Activated CD8-positive, alpha-beta memory T cell treated with anti-CD3 and anti-CD28 coated beads for 36 hours (primary cell): ENCODE results near the gene FNBP1L. TPM values are rescaled to one million over a fixed set of nuclear protein-coding genes. Genes with fewer than 3 reads are reported as not detected.
"Not testable (repeated sequence)": the region's sequence is repeated elsewhere in the genome, so short reads cannot be mapped to it uniquely, and the experiment has no call there.

Experiments used
- CTCF ChIA-PET: fragments of 350-600 bp; sonication (Branson Sonifier 250); formaldehyde crosslinking; loops from one replicate; lab custom pipeline; 2021; ENCODE audit warnings: antibody characterized with exemption; lab: Charles Lee
- POLR2A ChIA-PET: fragments of 350-600 bp; sonication (Branson Sonifier 250); formaldehyde crosslinking; loops from one replicate; lab custom pipeline; 2021; ENCODE audit warnings: antibody characterized with exemption; lab: Charles Lee
- total RNA-seq, 2 experiments: library from RNA; stranded (reverse); gene quantifications; one replicate each; pipeline ENCODE4 v1.2.3, GENCODE V29; 2021

FNBP1L gene
- total RNA-seq, 2 experiments from 2014 or later: 0.65 to 0.67 TPM

GRCh38 chr1:93518516-93518915 lies 70.6 kb downstream of the FNBP1L start:
- CTCF ChIA-PET: no interaction called here
- POLR2A ChIA-PET: no interaction called here

DNA sequence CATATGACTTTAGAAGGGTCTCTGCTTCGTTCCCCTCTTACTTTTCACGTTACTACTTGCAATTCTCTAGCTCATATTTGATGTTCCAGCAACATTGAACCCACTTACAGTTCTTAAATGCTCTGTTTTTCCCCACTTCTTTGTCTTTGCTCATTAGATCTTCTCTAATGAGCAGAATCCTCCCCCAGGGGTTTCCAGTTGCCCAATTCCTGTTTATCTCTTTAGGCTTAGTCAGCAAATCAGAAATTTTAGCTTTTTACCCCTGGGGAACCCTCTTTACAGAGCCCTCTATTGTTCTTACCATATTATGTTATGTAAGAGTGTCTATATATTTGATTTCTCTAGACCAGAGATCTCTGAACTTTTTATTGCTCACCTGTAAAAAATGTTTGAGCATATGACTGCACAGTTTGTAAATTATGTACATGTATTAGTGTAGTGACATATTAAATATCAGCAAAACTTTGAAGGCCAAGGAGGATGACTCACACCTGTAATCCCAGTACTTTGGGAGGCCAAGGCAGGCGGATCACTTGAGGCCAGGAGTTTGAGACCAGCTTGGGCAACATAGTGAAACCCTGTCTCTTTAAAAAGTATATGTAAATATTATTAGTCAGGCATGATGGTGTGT lies 71.4 kb downstream of the FNBP1L start:
- ChIA-PET POLR2A (no interaction called here), CTCF (no interaction called here)

- CTCF ChIA-PET: no interaction called here
- POLR2A ChIA-PET: no interaction called here
Measured at GRCh38 chr1:93521618-93522017, 73.7 kb downstream of the FNBP1L start.

DNA sequence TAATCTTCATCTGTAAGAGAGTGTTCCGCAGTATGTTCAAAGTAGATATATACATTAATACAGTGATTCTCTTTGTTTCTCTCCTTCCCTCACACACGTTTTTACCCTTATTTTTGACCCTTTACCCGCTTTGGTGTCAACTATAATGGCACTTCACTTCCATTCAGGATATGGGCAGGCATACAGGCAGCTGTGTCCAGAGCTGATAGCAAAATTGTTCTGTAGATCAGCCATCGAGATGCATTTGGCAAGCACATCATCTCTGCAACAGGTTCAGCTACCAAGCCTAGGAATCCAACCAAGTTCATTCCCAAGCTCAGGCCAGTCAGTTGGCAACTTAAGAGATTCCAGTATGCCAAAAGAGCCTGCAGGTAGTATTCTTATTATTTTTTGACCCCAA lies 74.8 kb downstream of the FNBP1L start:
- ChIA-PET POLR2A (no interaction called here), CTCF (no interaction called here)

GRCh38 chr1:93525431-93525830 lies 77.5 kb downstream of the FNBP1L start:
- CTCF ChIA-PET: no interaction called here
- POLR2A ChIA-PET: no interaction called here

GRCh38 chr1:93526431-93526830 lies 78.5 kb downstream of the FNBP1L start:
- CTCF ChIA-PET: no interaction called here

DNA sequence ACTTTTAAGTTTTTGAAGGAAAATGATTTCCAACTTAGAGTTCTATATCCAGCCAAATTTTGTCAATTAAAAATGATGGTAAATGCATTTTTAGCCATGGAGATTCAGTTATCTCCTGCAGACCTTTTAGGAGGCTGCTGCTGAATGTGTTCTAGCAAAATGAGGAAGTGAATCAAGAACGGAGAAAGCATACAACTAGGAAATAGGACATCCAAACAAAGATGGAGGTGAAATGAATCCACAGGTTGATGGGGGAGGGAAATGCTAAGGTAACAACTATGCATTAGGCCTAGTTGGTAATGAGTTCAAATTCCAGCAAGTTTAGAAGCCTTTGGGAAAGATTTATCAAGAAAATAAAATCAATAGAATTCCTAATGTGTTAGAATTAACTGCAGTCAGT lies 80.5 kb downstream of the FNBP1L start:
- CTCF ChIA-PET: no interaction called here
- POLR2A ChIA-PET: no interaction called here

More at GRCh38 chr1:93526431-93526830, 78.5 kb downstream of the FNBP1L start:
- POLR2A ChIA-PET: no interaction called here

- ChIA-PET CTCF (no interaction called here), POLR2A (no interaction called here)
Measured at GRCh38 chr1:93531193-93531592, 83.3 kb downstream of the FNBP1L start.

GRCh38 chr1:93532780-93533378 lies 85.0 kb downstream of the FNBP1L start:
- POLR2A ChIA-PET: no interaction called here
- CTCF ChIA-PET: interaction anchor here (0.6 kb wide), 1 partner anchor 60 kb away, joined by 3 read pairs; no protein-coding TSS in a partner anchor

- ChIA-PET CTCF (no interaction called here), POLR2A (no interaction called here)
Measured at GRCh38 chr1:93533677-93534076, 85.8 kb downstream of the FNBP1L start.

GRCh38 chr1:93537396-93537795 lies 89.5 kb downstream of the FNBP1L start:
- POLR2A ChIA-PET: no interaction called here
- CTCF ChIA-PET: no interaction called here

DNA sequence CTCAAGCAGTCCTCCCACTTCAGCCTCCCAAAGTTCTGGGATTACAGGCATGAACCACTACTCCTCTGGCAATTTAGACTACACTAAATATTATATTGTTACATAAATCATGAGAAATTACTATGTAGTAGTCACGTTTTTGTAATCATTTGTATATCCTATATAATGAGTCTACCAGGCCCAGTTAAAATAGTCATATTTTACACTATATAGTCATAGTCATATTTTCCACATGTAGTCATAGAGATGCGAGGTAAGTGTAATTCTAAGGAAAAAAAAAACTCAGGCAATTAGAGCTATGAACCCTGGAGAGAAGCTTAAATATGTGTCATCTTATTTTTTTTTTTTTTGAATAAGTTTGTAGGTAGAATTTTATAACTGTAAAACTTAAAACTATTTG lies 90.0 kb downstream of the FNBP1L start:
- POLR2A ChIA-PET: no interaction called here

DNA sequence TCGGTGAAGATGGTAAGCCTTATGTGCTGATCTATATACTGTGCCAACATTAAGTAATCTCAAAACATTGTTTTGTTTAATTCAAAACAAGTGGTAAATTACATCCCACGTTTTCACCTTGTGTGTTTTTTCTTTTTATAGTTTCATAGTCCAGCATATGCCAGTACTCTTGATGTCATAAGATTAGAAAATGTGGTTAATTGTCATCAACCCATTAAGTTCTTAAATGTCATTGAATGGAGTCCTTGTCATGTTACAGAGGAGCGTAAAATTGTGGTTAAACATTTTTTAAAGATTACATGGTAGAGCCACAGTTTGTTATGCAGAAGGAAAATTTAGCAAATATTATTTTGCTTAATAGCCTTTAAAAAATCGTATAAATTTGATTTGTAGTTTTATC lies 93.1 kb downstream of the FNBP1L start:
- POLR2A ChIA-PET: no interaction called here
- CTCF ChIA-PET: no interaction called here

More for the DNA sequence above, 90.0 kb downstream of the FNBP1L start:
- CTCF ChIA-PET: no interaction called here

DNA sequence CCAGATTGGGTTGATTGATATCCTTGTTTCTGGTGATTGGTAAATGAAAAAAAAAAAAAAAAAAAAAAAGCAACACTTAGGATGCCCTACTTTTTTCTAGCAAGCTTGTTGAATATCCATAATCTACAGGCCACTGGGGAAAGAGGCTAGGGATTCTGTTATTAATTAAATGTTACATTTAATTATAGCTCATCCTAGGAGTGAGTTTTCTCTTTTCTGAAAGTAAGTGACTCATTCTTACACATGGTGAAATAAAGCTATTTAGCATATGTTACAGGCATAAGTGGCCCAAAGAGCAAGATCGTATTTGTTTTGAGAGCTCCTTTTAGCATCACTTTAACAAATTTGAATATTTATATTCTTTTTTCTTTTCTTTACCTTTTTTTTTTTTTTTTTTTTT lies 94.5 kb downstream of the FNBP1L start:
- CTCF ChIA-PET: interaction anchor here (0.6 kb wide), 1 partner anchor 30 kb away, joined by 3 read pairs; no protein-coding TSS in a partner anchor
- POLR2A ChIA-PET: interaction anchor here (0.6 kb wide), 1 partner anchor 73 kb away, joined by 4 read pairs; no protein-coding TSS in a partner anchor

DNA sequence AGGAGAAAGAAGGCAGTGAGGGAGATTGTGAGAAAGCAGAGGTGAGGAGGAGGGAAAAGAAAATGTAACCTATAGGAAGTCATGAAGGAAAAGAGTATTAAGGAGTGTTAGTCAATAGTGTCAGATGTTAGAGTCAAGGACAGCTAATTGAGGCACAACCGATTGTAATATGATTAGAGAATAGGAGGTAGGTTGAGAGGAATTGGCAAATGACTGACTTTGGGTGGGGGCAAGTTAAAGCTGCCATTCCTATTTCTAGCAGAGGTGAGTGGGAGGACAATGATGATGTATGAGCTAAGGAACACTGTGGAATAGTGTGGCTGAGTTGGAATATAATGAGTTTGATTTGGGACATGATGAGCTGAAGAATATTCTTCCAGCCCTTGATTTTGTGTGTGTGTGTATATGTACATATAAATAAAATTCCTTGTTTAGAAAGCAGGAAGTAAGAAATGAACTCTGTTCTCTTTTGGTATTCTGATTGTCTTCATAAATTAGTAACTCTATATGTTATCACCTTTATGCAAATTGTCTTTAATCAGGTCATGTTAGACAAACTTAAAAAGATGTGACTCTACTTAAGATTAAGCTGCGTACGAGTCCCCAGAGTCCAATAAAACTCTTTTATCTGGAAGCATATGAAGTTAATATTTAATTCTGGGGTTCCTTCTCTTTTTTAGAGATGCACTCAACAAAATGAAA lies 98.4 kb downstream of the FNBP1L start:
- ChIA-PET CTCF (no interaction called here), POLR2A (no interaction called here)

- POLR2A ChIA-PET: no interaction called here
Measured at GRCh38 chr1:93549131-93549530, 101.2 kb downstream of the FNBP1L start.

GRCh38 chr1:93549811-93550210 lies 101.9 kb downstream of the FNBP1L start:
- CTCF ChIA-PET: no interaction called here
- POLR2A ChIA-PET: no interaction called here

More at GRCh38 chr1:93549131-93549530, 101.2 kb downstream of the FNBP1L start:
- CTCF ChIA-PET: no interaction called here

- CTCF ChIA-PET: no interaction called here
- POLR2A ChIA-PET: no interaction called here
Measured at GRCh38 chr1:93552741-93553455, 105.0 kb downstream of the FNBP1L start.

- POLR2A ChIA-PET, CTCF ChIA-PET: not testable (repeated sequence)
Measured at GRCh38 chr1:93553886-93554490, 106.1 kb downstream of the FNBP1L start.
